ENCODE results near the gene RAB7B. TPM values are rescaled to one million over a fixed set of nuclear protein-coding genes. Genes with fewer than 3 reads are reported as not detected.

RAB7B gene
- total RNA-seq, 1 donor from 2014 or later, result 6.6 TPM

- peaks cover 1% of the 10 kb centered on the region for H3K9me3 Mint-ChIP-seq (ENCODE audit: unreplicated experiment)
- H3K27ac Mint-ChIP-seq (ENCODE audit: unreplicated experiment), result no peak overlapping the region
- Histone ChIP-seq H3K27ac (ENCODE audit: low read depth, low read length) (no peak overlapping the region), H3K36me3 (ENCODE audit: insufficient read depth, low read length) (no peaks in the 10 kb centered on the region), H3K79me2 (ENCODE audit: insufficient read depth, low read length) (no peaks in the 10 kb centered on the region), H4K20me1 (ENCODE audit: insufficient read depth, low read length) (no peaks in the 10 kb centered on the region), H3K9me3 (ENCODE audit: insufficient read depth, low read depth, low read length) (no peaks in the 10 kb centered on the region), H3K4me3 (ENCODE audit: insufficient read depth, low read depth, low read length) (no peak overlapping the region), H3K4me2 (ENCODE audit: low read length) (no peak overlapping the region), H3K9ac (ENCODE audit: low read length) (no peak overlapping the region), H3K4me1 (ENCODE audit: insufficient read depth, low read length) (peaks cover 22% of the 10 kb centered on the region), H2AFZ (ENCODE audit: low read depth, low read length) (no peak overlapping the region), H3K27me3 (ENCODE audit: insufficient read depth, low read length) (peaks cover 4% of the 10 kb centered on the region)
- no peak for DNase-seq (ENCODE audit: low read depth)
- H3K4me3 Mint-ChIP-seq (ENCODE audit: unreplicated experiment), result no peak overlapping the region
- peaks cover 24% of the 10 kb centered on the region for H3K27me3 Mint-ChIP-seq (ENCODE audit: low read depth, unreplicated experiment)
- no peak for FAIRE-seq
- H3K36me3 Mint-ChIP-seq (ENCODE audit: low read depth, unreplicated experiment), result peaks cover 1% of the 10 kb centered on the region
- TF ChIP-seq CTCF (IDR thresholded peaks at IDR 0.05; ENCODE audit: insufficient read depth, low read depth, low read length), result no peak
- TF ChIP-seq EZH2 (IDR thresholded peaks at IDR 0.05; ENCODE audit: insufficient read depth, low read length), result no peak
- peaks cover 9% of the 10 kb centered on the region for H3K4me1 Mint-ChIP-seq (ENCODE audit: low read depth, unreplicated experiment)
These were observed 72.4 kb downstream of the RAB7B start for GRCh38 chr1:205930799-205931281.

- no peak overlapping the region for H3K4me3 Mint-ChIP-seq (ENCODE audit: unreplicated experiment)
- H3K4me1 Mint-ChIP-seq (ENCODE audit: low read depth, unreplicated experiment), result peaks cover 12% of the 10 kb centered on the region
- TF ChIP-seq CTCF (IDR thresholded peaks at IDR 0.05; ENCODE audit: insufficient read depth, low read depth, low read length), result no peak
- no peak for TF ChIP-seq EZH2 (IDR thresholded peaks at IDR 0.05; ENCODE audit: insufficient read depth, low read length)
- no peak overlapping the region for H3K4me3 ChIP-seq (ENCODE audit: insufficient read depth, low read depth, low read length)
- H2AFZ ChIP-seq (ENCODE audit: low read depth, low read length), result no peak overlapping the region
- H3K27me3 Mint-ChIP-seq (ENCODE audit: low read depth, unreplicated experiment), result peaks cover 24% of the 10 kb centered on the region
- no peak overlapping the region for H3K4me2 ChIP-seq (ENCODE audit: low read length)
- peaks cover 1% of the 10 kb centered on the region for H3K36me3 Mint-ChIP-seq (ENCODE audit: low read depth, unreplicated experiment)
- H3K36me3 ChIP-seq (ENCODE audit: insufficient read depth, low read length), result no peaks in the 10 kb centered on the region
- no peaks in the 10 kb centered on the region for H3K79me2 ChIP-seq (ENCODE audit: insufficient read depth, low read length)
- H4K20me1 ChIP-seq (ENCODE audit: insufficient read depth, low read length), result no peaks in the 10 kb centered on the region
- H3K9me3 ChIP-seq (ENCODE audit: insufficient read depth, low read depth, low read length), result no peaks in the 10 kb centered on the region
- H3K27ac ChIP-seq (ENCODE audit: low read depth, low read length), result no peak overlapping the region
- H3K9ac ChIP-seq (ENCODE audit: low read length), result no peak overlapping the region
- no peak overlapping the region for H3K27ac Mint-ChIP-seq (ENCODE audit: unreplicated experiment)
- peaks cover 27% of the 10 kb centered on the region for H3K4me1 ChIP-seq (ENCODE audit: insufficient read depth, low read length)
- FAIRE-seq (no peak), DNase-seq (ENCODE audit: low read depth) (no peak)
- H3K27me3 ChIP-seq (ENCODE audit: insufficient read depth, low read length), result peaks cover 4% of the 10 kb centered on the region
- H3K9me3 Mint-ChIP-seq (ENCODE audit: unreplicated experiment), result peaks cover 1% of the 10 kb centered on the region
These were observed 73.0 kb downstream of the RAB7B start for GRCh38 chr1:205930195-205930577.

DNA sequence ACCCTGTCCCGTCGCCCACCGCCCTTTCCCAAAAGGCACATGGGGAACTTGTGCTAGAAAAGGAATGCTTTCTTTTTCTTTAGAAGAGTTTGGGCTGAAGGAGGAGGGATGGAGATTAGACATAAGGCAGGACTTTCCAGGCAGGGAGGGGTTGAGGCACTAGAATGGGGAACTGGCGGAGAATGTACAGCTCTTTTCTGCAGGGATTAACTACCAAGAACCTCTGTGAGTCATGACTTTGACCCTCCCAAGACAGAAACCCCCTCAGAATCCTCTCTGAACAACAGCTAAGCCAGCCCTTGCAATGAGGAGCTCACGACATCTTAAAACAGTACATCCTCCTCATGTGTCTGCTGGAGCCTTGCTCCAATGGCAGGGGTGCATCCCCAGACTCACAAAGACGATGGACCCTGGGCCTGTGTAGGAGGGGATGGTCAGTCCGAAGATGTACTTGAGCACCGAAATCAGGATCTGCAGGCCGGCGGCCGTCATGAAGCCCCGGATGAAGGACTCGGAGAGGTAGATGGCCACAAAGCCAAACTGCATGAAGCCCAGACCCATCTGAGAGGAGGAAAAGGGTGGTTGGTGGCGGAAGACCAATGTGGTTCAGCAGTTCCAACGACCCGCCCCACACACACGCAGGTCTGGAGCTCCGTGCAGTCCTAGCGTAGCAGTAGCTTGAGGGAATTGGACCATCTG is 73.5 kb downstream of the RAB7B start:
- Histone ChIP-seq H3K9me3 (ENCODE audit: insufficient read depth, low read depth, low read length) (no peaks in the 10 kb centered on the region), H3K4me3 (ENCODE audit: insufficient read depth, low read depth, low read length) (no peak overlapping the region), H3K27ac (ENCODE audit: low read depth, low read length) (no peak overlapping the region), H4K20me1 (ENCODE audit: insufficient read depth, low read length) (no peaks in the 10 kb centered on the region), H3K4me1 (ENCODE audit: insufficient read depth, low read length) (peaks cover 27% of the 10 kb centered on the region), H3K36me3 (ENCODE audit: insufficient read depth, low read length) (no peaks in the 10 kb centered on the region), H3K9ac (ENCODE audit: low read length) (no peak overlapping the region), H3K79me2 (ENCODE audit: insufficient read depth, low read length) (no peaks in the 10 kb centered on the region), H2AFZ (ENCODE audit: low read depth, low read length) (no peak overlapping the region), H3K4me2 (ENCODE audit: low read length) (no peak overlapping the region), H3K27me3 (ENCODE audit: insufficient read depth, low read length) (peaks cover 4% of the 10 kb centered on the region)
- Mint-ChIP-seq H3K36me3 (ENCODE audit: low read depth, unreplicated experiment) (peaks cover 1% of the 10 kb centered on the region), H3K4me1 (ENCODE audit: low read depth, unreplicated experiment) (peaks cover 12% of the 10 kb centered on the region), H3K27ac (ENCODE audit: unreplicated experiment) (no peak overlapping the region), H3K9me3 (ENCODE audit: unreplicated experiment) (peaks cover 1% of the 10 kb centered on the region), H3K27me3 (ENCODE audit: low read depth, unreplicated experiment) (peaks cover 22% of the 10 kb centered on the region), H3K4me3 (ENCODE audit: unreplicated experiment) (no peak overlapping the region)
- TF ChIP-seq EZH2 (IDR thresholded peaks at IDR 0.05; ENCODE audit: insufficient read depth, low read length), result no peak
- TF ChIP-seq CTCF (IDR thresholded peaks at IDR 0.05; ENCODE audit: insufficient read depth, low read depth, low read length), result no peak
- FAIRE-seq (no peak), DNase-seq (ENCODE audit: low read depth) (no peak)

Data from astrocyte (in vitro differentiated cells and primary cell).